GM12864 (cell line): ENCODE results near the gene TICAM2.
A peak's percentile ranks its signal among the peaks of the same experiment; 100 is the strongest.

Experiments used
- DNase-seq: peaks from one replicate; pipeline ENCODE4 v3.0.0-alpha.2; 2011; ENCODE audit warnings: low read depth
- H3K4me3 ChIP-seq: 2 replicates; pipeline ENCODE4 v1.5.1; 2011; ENCODE audit warnings: mild to moderate bottlenecking, low read depth, low read length, control low read depth
- TF ChIP-seq, protein P1 (sequence below): IDR thresholded peaks from 2 replicates; pipeline ENCODE4 v1.5.1; 2011; ENCODE audit warnings: low read depth, mild to moderate bottlenecking, moderate library complexity, low read length, control low read depth, inconsistent platforms; ENCODE audit errors: missing control alignments

Gene TICAM2

DNA sequence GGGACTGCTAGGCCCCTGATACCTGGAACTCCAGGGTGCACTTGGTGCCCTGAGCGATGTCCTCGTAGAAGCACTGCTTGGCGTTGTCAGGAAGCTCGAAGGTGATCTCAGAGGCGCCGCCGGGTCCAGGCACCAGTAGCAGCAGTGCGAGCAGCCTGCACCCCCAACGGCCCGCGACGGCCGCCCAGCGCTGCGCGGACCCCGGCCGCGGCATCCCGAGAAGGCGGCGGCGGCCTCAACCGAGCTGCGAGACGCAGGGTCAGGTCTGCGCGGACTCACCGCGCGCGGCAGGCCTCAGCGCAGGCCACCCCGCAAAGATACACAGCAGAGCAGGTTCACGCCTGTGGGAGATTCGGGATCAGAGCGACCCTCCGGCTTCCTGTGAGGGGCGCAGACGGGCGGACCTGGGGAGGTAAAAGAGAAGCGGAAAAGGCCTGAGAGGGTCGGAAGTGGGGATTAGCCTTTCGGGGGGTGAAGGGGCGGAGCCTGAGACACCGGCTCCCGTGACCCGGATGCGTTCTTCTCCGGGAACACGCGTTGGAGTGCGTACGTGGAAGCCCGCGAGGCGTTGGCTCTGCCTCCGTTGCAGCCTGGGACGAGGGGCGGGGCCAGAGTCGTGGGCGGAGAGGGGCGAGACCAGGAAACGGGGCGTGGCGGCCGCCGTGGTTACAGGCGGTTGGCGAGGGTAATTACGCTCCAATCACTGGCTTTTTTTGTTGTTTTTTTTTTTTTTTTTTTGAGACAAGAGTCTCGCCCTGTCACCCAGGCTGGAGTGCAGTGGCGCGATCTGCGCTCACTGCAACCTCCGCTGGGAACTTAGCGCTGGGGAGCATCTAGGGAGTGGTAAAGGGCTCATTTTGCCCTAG is 23.5 kb upstream of the TICAM2 start, which contains the start of gene TMED7:
TMED7 (minus strand) TSS at position 458 of the 866 bp plus-strand sequence; CDS start at position 214, 244 bp downstream.
- H3K4me3 ChIP-seq: peak within 1 kb of the TSS; percentile 89
- TF ChIP-seq, protein P1, sequence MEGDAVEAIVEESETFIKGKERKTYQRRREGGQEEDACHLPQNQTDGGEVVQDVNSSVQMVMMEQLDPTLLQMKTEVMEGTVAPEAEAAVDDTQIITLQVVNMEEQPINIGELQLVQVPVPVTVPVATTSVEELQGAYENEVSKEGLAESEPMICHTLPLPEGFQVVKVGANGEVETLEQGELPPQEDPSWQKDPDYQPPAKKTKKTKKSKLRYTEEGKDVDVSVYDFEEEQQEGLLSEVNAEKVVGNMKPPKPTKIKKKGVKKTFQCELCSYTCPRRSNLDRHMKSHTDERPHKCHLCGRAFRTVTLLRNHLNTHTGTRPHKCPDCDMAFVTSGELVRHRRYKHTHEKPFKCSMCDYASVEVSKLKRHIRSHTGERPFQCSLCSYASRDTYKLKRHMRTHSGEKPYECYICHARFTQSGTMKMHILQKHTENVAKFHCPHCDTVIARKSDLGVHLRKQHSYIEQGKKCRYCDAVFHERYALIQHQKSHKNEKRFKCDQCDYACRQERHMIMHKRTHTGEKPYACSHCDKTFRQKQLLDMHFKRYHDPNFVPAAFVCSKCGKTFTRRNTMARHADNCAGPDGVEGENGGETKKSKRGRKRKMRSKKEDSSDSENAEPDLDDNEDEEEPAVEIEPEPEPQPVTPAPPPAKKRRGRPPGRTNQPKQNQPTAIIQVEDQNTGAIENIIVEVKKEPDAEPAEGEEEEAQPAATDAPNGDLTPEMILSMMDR: no peak
- peak; percentile 98 for DNase-seq

DNA sequence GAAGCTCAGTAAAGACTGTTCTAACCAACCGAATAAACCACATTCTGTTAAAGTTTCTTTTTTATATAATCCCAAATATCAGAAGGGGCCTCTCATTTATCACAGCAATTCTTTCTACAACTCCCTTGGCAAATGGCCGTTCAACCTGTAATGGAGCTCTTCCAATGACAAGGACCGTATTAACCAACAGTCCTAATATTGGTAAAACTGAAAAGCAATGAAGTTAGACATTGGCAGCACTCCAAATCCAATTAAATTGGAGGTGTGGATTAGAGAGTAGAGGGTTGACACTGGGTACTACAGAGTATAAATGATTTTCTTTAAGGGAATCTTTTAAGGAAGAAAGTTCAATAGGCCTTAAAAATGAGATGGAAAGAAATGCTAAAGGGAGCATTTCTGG is 22.7 kb upstream of the TICAM2 start:
- DNase-seq: no peak
- TF ChIP-seq, protein P1: no peak
- H3K4me3 ChIP-seq: peak overlapping the region; percentile 89

DNA sequence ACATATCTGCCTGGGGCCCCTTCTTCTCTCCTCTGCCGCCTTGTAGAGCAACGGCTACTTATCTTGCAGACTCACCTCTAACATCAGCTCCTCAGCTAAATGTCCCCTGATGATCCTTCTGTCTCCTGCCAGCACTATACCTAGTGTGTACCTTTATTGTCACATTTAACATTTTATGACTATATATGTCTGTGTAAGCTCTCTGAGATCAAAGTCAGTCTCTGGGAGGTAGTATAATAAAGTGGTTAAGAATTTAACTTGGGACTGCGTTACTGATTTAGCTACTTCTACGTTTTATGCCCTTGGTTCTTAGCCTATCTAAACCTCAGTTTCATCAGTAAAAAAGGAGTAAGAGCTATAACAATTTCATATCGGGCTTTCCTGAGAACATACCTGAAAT is 21.4 kb upstream of the TICAM2 start:
- TF ChIP-seq, protein P1: no peak
- peak overlapping the region; percentile 89 for H3K4me3 ChIP-seq
- DNase-seq: no peak

DNA sequence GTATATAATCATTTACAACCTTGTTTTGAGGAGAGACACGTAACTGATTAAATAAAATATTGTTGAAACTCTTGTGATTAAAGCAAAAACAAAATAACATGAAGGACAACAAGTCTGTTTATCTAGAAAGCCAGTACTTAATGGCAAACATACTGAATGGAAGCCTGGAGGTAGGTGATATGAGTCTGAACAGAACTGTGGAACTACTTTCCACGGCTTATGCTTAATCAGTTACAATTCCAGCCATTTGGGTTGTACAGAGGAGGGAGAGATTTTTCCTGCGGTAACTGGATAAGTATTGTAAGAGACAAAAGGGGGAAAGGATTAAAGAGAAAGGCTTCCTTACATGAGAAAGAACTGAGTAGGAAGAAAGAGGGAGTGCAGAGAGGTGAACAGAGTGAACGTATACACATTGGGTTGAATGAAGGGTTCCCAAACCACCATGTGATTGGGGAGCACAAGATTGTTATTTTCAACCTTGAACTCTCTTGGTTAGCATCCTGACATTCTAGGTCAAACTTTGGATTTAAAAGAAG is 19.2 kb upstream of the TICAM2 start:
- H3K4me3 ChIP-seq: no peak overlapping the region
- no peak for DNase-seq
- TF ChIP-seq, protein P1: no peak

DNA sequence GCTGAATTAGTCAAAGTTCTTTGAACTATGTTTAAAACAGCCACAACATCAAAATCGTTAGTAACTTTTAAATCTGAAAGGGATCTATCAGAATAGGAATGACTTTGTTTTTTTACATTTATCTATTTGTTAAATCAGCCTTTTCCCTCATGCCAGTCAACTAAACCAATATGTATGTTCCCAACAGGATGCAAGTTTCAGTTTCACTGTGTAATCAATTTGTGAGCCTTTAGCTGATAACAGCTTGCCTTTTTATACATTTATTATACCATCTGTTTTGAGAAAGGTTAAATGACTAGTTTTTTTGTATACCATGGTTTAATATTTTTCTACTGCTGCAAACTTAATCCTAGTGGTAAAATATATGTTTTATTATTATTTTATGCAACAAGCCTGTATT is 14.6 kb upstream of the TICAM2 start:
- DNase-seq: no peak
- no peak overlapping the region for H3K4me3 ChIP-seq
- TF ChIP-seq, protein P1: no peak

DNA sequence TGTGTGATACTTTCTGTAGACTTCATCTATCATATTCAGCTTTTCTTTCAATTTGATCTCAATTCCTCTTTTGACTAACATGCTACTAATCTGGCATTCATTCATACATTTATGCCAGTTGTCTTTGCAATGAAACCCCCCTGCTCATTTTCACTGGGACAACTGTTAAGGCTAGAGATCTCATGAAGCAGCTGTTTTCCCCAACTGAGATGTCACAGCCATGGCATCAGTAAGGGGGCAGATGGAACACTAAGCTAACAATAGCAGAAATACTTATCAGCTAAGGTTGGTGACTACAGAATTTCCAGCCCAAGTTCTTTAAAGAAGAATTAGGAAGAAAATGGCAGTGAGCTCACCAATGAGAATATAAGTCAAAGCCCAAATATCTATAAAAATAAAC is 14.2 kb upstream of the TICAM2 start:
- H3K4me3 ChIP-seq: no peak overlapping the region
- no peak for DNase-seq
- TF ChIP-seq, protein P1: no peak
